HG03575 (cell line): ENCODE data around the gene AKAP5.
"Not testable (repeated sequence)": the region's sequence is repeated elsewhere in the genome, so short reads cannot be mapped to it uniquely, and the experiment has no call there.

ENCODE experiments used
- ATAC-seq: cut with Tn5 transposase; IDR thresholded peaks from one replicate; pipeline ENCODE4 v1.9.1; 2021; ENCODE audit not compliant: unreplicated experiment, insufficient number of reproducible peaks, low FRiP score; ENCODE audit errors: extremely low read depth

The AKAP5 gene

DNA sequence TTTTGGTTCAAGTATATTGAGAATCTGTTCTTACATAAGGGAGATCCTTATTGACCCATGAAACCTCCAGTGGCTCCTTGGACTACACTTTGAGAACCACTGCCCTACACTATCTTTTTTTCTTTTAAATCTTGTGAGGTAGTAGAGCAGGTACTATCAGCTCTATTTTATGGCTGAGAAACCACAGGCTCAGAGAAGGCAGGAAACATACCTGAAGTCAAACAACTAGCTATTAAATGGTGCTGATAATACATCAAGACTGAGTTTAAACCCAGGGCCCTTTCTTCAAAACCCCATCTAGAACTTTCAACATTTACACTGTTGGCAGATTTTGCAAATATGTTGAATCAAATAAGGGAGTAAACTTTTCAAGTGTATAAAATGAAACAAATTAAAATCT lies 31.5 kb downstream of the AKAP5 start:
- ATAC-seq, result no peak

DNA sequence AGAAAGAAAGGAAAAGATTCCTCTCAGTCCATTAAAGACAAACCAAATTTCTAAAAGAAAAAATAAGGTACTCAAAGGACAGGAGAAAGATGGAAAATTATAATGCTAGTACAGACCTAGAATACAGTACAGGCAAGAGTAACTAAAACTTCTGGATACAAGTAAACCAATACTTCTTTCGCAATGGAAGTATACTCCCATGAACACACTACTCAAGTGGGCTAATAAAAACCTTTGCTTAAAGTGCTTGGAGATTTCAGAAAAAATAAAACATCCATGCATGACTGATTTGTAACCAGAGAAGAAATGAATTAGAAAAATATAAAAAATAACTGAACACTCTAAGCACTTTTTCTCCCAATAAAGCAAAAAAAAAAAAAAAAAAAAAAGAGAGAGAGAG lies 34.8 kb downstream of the AKAP5 start:
- ATAC-seq, result no peak

DNA sequence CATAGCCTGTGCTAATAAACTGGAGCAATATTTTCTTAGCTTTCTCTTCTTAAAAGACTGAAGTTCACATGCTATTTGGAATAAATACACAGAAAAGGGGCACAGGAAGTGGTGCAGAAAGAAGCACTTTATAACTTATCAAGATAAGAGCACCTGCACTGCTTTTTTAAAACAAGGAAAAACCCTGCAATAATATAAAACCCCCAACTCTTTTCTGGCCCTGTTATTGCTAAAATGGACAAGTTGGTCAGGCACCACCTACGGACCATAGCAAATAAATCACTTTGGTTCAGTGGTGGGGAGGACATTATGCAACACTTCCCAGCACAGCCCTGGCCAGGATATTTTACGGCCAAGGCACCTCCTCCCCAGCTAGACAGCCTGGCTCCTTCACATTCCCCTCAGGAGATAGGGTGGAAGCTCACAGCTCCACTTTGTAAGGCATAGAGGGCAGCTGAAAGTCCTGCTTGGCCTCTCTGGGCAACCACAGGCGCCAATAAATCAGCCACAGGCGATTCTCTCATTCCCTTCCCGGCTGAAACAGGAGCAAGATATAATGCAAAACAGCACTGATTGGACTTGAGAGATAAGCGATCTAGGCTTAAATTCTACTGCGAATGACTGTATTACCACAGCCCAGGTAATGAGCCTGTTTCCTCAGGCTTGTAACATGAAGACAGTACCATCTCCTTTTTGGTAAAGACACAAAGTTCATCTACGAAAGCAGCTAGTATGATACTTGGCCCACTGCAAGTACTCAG lies 36.3 kb downstream of the AKAP5 start:
- ATAC-seq, result no peak

DNA sequence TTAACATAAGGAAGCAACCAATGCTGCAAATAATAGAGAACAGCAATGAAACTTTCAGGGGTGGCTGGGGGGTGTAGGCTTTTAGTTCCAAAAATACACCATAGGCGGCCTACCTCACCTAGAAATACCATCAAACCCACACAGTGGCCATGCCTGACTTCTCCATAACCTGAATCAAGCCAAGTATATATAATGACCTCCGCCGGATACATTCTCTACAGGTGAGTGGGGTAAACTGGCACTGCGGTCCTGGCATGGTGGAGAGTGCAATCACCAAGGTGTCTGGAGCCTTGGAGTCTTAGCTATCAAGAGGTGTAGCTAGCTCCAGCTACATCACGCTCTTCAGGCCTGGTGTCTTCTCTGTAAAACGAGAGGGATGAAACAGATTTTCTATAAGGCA lies 37.2 kb downstream of the AKAP5 start:
- ATAC-seq, result no peak

DNA sequence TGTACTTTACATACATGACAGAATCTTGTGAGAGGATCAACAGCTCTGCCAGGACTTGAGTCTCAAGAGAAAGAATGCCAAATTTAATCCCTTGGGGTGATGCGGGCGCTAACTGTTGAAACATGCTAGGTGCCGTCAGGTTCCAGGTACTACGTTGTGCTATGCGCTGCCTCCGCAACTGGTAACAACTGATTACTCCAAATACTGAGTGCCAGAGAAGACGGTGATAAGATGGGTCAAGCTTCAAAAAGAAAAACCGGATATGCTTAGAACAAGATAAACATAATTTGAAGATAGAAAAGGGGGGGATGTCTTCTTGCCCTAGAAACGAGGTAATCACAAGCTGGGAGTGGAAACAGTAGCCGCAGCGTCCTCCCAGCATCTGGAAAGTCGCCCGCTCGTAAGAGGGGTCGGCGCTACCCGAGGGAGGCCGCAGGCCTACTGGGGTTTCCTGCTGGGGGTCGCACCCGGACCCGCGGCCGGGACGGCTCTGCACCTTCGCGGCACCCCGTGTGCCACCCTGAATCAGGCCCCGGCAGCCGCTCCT lies 37.7 kb downstream of the AKAP5 start:
- no peak for ATAC-seq

DNA sequence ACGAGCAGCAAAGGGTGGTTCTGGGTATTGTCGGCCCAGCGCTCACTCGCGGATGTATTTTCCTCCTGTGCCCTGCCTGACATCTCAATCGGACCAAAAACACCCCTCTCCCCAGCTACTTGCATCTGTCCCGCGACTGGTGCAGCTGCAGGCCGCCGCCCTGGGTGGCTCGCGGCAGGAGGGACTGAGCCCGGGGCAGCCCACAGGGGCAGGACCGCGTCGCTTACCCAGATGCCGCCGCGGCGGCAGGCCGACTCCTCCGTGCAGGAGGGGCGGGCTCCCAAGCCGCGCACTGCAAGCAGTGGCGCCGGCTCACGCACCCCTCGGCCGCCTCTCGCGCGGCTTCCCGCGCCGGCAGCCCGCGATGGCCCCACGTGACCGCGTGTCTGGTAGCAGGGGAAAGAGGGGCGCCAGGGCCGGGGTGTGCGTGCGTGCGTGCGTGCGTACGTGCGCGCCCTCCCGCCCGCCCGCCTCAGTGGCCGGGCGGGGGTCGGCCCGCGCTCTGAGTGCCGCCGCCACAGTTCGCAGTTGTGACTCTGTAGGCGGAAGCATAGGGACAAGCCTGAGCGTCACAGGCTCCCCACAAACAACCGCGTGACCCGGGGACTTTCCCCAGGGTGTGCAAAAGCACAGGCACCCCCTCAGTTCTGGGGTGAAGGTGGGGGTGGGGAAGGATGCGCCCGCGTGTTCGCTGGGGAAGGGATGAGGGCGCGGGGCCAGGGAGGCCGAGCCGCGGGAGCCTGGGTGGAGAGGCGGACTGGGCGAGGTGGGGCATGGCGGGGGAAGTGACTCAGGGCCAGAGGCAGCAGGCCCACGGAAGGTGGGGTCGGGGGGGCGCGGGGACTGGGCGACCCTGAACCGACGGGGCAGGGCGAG lies 38.4 kb downstream of the AKAP5 start, which contains the start of gene ZBTB25:
Gene ZBTB25 (minus strand): TSS at position 405 of the 876 bp plus-strand sequence. CDS start 13,305 bp downstream, outside the sequence.
- ATAC-seq, result peak; percentile 33

DNA sequence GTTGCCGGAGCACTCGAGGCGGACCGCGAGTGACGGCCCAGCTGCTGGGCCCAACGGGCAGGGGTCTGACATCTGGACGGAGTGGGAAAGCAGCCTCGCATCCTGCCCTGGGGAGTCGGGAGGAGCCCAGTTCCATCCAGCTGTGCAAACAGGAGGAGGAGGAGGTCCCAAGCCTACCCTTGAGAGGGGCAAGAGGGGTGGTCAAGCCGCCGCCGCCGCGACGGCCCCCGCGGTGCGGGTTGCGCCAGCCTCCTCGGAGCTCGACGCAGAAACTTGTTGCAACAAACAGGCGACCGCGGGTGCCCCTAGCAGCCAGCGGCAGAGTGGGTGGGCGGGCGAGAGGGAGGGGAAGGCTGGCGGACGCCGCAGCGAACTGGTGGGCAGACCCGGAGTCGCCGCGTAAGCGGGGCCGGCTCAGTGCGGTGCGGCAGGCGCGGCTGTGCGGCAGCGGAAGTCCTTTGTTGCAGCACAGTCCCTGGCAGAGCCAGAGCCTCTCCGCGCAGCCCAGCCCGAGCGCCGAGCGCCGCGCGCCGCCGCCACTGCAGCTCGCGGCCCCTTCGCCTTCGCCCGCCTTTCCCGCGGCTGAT lies 39.1 kb downstream of the AKAP5 start, which contains the start of gene ZBTB1:
Gene ZBTB1 (plus strand): TSS at position 461 of the 587 bp plus-strand sequence. CDS start 16,735 bp downstream, outside the sequence.
- no peak for ATAC-seq

DNA sequence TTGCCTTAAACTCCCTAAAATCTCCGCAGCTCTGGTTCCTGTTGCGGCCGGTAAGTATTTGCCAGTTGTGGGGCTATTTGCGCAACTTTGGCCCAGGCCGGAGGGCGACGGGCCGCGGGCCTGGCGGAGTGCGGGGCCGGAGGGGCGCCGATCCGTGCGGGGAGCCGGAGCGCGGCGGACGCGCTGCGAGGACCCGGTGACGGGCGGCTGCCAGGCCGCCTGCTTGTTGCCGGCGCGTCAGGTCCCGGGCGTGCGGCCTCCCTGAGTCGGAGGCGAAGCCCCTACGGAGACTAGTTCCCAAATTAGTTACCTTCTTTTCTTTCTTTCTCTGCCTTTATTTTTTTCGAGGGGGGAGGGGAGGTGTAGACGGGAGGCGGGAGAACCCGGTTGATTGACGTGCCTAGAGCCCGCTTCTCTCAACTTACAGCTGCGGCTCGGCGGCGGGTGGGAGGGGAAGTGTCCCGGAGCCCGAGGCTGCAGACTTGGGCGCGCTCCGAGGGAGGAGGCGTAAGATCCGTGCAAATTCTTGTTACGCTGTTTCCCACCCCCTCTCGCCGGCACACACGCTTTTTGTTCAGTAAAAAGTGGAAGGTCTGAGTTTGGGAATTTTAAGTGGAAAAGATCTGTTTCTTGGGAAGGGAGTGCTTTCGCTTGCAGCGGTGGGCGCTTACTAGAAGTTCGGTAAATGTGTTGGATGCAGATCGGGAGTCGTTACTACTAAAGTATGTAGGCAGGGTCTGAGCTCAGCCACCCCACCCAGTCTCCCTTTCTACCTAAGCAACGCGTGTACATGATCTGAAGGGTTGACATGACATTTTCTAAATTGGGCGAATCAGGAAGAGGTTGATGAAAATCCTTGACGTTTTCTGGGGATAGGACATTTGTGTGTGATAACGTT lies 39.8 kb downstream of the AKAP5 start:
- no peak for ATAC-seq

DNA sequence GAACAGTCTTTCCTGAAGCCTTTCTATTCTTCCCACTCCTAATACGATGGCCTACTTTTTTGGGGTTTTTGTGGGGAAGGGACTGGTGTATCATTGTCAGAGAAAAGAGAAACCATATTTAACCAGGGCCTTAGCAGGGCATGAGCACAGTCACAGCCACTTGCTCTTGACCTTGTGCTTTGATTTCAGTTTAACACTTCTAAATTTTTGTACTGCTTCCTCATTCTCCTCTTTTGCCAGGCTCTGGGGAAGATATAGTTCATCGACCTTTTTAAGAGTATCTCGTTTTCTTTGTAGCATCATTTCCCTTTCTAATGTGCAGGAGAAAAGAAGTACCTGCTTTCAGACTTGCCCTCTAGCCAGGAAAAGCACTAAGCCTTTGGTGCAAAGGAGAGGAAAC lies 41.4 kb downstream of the AKAP5 start:
- ATAC-seq, result no peak

DNA sequence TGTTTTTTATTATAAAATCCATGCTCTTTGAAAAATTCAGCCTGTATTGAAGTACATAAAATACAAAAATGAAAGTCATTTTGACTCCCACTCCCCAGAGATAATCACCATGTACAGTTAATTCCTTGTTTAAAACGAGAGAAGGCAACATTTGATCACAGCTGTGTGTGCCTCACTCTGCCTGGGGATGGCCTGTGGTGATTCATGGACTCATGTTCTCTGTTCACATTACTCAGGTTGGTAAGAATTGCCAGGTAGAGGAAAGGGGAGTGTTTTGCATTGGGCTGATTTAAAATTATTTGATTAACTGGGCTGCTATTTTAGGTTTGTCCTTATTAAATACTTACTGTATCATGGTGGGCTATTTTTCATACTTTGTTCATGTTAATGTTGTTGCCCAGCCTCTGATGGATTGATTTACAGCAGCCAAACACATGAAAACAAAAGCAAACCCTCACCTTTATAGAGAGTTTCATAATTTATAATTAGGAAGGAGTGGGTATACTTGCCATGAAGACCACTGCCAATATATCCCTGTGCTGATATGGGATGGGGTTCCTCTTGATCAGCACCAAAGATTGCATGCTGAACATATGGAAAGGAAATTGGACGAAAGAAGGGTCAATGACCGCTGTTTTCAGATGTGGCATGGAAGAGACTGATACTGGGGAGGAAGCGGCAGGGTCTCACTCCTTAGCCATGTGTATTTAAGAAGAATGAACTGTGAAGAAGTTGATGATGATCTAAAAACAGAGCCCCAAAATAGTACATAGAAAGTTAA lies 42.3 kb downstream of the AKAP5 start:
- no peak for ATAC-seq

DNA sequence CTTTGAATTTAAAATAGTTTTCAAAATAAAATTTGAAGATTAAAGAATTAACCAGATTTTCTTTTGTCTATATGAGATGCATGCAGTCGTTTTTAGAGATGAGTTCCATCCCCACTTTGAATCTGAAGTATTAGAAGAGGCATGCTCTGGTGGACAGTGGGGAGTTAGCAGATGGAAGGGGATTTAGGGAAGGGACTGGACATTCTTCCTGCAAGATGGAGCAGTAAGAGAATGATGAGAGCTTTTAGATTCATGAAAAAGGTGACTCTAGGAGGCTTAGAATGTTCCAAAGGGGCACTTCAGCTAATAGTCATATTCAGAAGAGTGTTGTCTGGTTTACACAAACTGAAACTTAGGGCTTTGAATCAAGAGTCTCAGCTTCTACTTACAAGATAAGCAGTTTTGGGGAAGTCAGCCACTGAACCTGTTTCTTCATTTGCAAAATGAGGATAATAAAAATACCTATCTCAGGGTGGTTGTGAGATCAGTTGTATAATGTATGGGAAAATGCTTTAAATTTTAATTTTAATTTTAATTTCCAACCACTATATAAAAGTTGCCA lies 43.0 kb downstream of the AKAP5 start:
- no peak for ATAC-seq

DNA sequence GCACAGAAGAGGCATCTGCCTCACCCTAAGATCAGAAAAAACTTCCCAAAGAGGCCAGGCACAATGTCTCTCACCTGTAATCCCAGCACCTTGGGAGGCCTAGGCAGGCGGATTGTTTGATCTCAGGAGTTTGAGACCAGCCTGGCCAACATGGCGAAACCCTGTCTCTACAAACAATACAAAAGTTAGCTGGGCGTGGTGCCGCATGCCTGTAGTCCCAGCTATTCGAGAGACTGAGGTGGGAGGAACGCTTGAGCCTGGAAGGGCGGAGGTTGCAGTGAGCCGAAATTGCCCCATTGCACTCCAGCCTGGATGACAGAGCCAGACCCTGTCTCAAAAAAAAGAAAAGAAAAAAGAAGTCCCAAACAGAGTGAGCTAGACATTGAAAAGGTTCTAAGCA lies 43.7 kb downstream of the AKAP5 start:
- no peak for ATAC-seq

DNA sequence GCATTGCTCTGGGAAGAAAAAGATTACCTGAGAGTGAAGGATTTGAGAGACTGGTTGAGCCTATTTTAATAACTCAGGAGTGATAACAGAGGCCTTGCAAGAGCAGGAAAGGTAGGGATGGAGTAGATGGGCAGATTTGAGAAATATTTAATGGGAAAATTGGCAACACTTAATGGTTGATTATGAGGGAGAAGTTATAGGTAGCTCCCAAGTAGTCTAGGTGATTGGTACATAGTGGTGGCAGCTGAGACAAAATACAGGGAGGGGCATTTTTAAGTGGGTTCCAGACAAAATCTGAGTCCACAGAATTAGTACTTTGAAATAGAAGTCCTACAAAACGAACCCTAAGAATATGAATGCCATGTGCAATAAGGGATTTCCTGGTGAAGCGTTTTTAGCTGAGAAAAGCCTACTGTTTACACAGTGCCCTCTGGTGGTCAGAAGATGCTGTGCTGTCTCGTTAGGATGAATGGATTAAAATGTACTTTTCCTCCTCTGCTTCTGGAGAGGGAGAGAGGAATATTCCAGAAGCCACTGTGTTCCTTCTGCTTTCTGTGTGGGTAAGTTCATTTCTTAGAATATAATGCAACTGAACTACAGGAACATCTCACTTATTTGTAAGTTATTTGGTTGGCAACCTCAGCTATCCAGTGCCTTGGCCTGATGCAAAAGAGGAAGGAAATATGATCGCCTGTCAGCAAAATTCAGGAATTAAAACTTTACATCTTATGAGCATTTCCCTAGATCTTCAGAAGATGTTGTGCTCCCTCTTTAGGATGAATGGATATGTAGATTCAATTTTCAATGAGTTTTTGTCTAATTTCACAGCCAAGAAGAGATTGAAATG lies 45.7 kb downstream of the AKAP5 start:
- no peak for ATAC-seq

DNA sequence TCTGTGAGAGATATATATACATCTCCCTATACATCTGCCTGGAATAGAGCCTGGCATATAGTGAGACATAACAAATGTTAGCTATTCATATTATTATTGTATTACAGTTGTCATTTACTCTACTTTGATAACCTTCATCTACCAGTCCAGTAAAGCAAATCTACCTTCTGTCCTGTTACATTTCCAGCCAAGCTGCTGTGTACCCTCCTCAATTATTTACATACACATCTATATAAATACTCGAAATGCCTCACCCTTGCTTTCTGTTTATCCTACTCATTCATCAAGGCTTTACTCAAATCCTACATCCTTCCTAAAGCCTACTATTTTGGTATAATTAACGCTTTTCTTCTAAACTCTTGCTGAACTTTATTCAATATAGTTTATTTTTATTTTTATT lies 48.0 kb downstream of the AKAP5 start:
- ATAC-seq, result no peak

DNA sequence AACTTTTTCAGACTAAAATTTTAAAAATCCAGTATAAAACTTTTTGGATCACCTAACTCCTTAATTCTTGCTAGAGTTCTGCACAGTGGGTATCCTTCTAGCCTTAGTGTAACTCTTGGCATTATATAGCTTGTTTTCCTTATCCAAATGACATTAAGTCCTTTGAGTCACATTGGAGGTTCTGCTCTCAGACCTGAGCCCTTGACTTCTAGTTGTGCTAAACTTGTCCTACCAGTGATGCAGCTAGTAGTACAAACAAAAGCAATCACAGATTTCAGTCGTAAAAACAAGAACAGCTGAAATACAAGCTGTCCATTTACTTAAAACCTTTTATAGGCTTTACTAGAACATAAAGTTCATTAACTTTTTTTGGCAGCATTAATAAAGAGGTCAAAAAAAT lies 49.8 kb downstream of the AKAP5 start:
- no peak for ATAC-seq

DNA sequence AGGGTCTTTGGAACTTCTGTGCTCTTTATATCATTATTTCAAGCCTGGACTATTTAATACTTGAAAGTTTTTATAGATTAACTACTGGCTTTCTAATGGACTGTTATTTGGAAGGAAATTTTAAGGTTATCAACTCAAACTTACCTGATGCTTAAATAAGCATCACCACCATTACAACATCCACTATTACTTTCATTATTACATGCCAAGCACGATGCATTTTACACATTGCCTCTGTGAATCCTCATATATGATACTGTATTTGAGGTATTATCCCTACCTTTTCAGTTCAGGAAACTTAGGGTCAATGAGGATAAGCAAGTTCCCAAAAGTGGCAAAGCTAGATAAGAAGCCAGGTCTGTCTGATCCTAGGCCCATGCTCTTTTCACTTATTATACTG lies 51.7 kb downstream of the AKAP5 start:
- no peak for ATAC-seq

DNA sequence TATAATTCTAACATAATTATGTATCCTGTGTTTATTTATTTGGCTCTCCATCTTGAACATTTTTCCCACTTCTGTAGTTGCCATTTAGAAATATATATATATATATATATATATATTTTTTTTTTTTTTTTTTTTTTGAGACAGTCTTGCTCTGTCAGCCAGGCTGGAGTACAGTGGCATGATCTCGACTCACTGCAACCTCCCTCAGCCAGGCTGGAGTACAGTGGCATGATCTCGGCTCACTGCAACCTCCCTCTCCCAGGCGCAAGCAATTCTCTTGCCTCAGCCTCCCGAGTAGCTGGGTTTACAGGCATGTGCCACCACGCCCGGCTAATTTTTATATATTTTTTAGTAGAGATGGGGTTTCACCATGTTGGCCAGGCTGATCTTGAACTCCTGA lies 52.4 kb downstream of the AKAP5 start:
- not testable (repeated sequence) for ATAC-seq
